ENCODE data around the gene LIPI.
"Not testable (repeated sequence)": the region's sequence is repeated elsewhere in the genome, so short reads cannot be mapped to it uniquely, and the experiment has no call there.

Gene LIPI

GRCh38 chr21:14073615-14074014, 137.1 kb downstream of the LIPI start:
- DNase-seq (ENCODE audit: low read depth in 3 of 3), result no peak

GRCh38 chr21:14072761-14073535, 137.8 kb downstream of the LIPI start:
- no peak for DNase-seq (ENCODE audit: low read depth in 3 of 3)

GRCh38 chr21:14071902-14072734, 138.6 kb downstream of the LIPI start:
- no peak for DNase-seq (ENCODE audit: low read depth in 3 of 3)

GRCh38 chr21:14070968-14071367, 139.8 kb downstream of the LIPI start:
- no peak for DNase-seq (ENCODE audit: low read depth in 3 of 3)

- DNase-seq (ENCODE audit: low read depth in 3 of 3), result no peak
Observed at GRCh38 chr21:14070049-14070893, 140.5 kb downstream of the LIPI start.

- no peak for DNase-seq (ENCODE audit: low read depth in 3 of 3)
Observed at GRCh38 chr21:14064296-14064645, 146.5 kb downstream of the LIPI start.

- DNase-seq (ENCODE audit: low read depth in 3 of 3), result not testable (repeated sequence)
Observed at GRCh38 chr21:14063620-14064295, 147.0 kb downstream of the LIPI start.

GRCh38 chr21:14062684-14063083, 148.1 kb downstream of the LIPI start:
- not testable (repeated sequence) for DNase-seq (ENCODE audit: low read depth in 3 of 3)

GRCh38 chr21:14061820-14062219, 148.9 kb downstream of the LIPI start:
- DNase-seq (ENCODE audit: low read depth in 3 of 3), result not testable (repeated sequence)

GRCh38 chr21:14058995-14059627, 151.6 kb downstream of the LIPI start:
- not testable (repeated sequence) for DNase-seq (ENCODE audit: low read depth in 3 of 3)
